ENCODE measurements around the gene BMPR1B. TPM values are rescaled to one million over a fixed set of nuclear protein-coding genes. Genes with fewer than 3 reads are reported as not detected.

Gene BMPR1B
- total RNA-seq, 1 donor, result 13.5 TPM

DNA sequence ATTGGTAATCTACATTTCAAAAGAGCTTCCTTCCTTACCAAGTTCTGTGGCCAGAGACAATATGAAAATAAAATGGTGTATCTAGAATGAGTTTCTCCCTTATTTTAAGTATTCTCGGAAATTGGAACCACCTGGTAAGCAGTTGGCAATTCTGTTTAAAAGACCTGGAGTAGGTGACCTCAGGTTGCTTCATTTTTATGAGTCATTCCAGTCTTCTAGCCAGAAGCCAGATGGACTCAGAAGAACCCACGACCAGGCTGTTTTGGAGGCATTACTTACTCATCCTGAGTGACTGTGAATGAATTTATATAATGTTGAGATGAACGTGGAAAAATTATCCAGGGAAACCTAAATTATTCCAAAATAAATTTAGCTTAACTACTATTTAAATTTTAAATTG is 9.1 kb downstream of the BMPR1B start:
- peak; percentile 51 for DNase-seq (ENCODE audit: low read depth)
- H3K4me3 ChIP-seq (ENCODE audit: low read depth, low read length), result no peak overlapping the region
- TF ChIP-seq, protein P1, sequence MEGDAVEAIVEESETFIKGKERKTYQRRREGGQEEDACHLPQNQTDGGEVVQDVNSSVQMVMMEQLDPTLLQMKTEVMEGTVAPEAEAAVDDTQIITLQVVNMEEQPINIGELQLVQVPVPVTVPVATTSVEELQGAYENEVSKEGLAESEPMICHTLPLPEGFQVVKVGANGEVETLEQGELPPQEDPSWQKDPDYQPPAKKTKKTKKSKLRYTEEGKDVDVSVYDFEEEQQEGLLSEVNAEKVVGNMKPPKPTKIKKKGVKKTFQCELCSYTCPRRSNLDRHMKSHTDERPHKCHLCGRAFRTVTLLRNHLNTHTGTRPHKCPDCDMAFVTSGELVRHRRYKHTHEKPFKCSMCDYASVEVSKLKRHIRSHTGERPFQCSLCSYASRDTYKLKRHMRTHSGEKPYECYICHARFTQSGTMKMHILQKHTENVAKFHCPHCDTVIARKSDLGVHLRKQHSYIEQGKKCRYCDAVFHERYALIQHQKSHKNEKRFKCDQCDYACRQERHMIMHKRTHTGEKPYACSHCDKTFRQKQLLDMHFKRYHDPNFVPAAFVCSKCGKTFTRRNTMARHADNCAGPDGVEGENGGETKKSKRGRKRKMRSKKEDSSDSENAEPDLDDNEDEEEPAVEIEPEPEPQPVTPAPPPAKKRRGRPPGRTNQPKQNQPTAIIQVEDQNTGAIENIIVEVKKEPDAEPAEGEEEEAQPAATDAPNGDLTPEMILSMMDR (IDR thresholded peaks at IDR 0.05; ENCODE audit: insufficient read depth, low read length), result no peak

DNA sequence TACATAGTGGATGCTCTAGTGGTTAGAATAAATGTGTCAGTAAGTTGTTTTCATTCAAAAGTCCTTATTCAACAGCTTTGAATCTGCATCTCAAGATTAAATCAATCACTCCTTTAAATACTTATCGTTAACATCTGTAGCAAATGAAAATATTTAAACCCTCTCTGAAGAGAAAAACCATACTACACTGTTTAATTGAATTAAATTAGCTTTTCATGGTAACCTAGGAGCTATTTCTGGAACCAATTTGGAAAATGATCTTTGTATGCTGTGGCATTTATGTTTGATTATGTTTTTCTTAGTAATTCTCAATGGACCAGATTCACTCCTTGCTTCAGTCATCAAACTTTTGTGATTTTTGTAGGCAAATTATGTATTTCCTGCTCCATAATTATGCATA is 9.7 kb downstream of the BMPR1B start:
- TF ChIP-seq, protein P1 (IDR thresholded peaks at IDR 0.05; ENCODE audit: insufficient read depth, low read length), result no peak
- DNase-seq (ENCODE audit: low read depth), result no peak
- no peak overlapping the region for H3K4me3 ChIP-seq (ENCODE audit: low read depth, low read length)

DNA sequence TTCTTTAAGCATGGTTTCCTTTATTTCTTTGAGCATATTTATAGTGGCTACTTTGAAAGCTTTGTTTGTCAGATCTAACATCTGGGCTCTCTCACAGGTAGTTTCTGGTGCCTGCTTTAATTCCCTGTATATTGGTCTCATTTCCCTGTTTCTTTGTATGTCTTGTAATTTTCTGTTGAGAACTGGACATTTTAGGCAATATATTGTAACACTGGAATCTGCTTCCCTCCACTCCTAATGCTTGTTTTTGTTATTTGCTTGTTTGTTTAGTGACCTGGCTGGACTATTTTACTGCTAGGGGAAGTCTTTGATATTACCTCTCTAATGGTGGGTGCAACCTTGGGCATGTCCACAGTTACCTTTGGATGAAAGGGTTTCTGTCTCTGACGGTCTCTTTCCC is 25.0 kb downstream of the BMPR1B start:
- no peak overlapping the region for H3K4me3 ChIP-seq (ENCODE audit: low read depth, low read length)
- no peak for DNase-seq (ENCODE audit: low read depth)
- TF ChIP-seq, protein P1 (IDR thresholded peaks at IDR 0.05; ENCODE audit: insufficient read depth, low read length), result no peak

DNA sequence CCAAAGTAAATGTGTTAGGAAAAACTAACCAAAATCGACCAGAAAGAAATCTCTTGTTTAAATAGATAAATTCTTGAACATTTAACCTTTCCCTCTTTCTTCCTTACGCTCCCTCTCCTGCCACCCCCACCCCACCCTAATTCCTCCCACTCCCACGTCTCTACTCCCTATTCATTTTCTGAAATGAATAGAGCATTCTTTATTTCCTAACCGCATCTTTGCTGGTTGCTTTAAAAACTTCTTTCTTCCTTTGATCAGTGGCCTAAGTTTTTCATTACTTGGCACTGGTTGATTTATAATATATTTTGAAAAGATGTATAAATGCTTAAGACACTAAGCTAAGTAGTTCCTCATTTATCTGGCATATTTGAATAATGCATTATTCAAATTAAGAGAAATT is 33.9 kb downstream of the BMPR1B start:
- no peak for DNase-seq (ENCODE audit: low read depth)
- TF ChIP-seq, protein P1 (IDR thresholded peaks at IDR 0.05; ENCODE audit: insufficient read depth, low read length), result no peak
- H3K4me3 ChIP-seq (ENCODE audit: low read depth, low read length), result no peak overlapping the region

DNA sequence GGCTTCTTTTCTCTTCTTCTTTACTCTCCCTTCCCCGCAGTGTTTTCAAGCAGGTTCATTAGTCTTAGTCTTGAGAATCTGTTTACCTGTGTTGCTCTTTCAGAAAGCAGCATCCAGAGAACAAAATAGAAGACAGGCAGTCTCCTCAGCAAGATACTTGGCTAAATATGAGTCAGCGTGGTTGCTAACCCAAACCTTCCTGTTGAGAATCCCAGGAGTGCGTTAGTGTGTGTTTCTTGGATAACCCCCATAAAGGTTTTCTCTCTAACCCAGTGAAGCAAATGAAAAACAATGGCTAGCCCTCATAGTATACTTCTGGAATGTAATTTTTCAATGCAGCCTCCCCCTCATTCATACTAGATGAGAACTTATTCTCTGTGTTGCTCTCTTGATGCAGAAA is 41.1 kb downstream of the BMPR1B start:
- H3K4me3 ChIP-seq (ENCODE audit: low read depth, low read length), result no peak overlapping the region
- DNase-seq (ENCODE audit: low read depth), result peak; percentile 68
- TF ChIP-seq, protein P1 (IDR thresholded peaks at IDR 0.05; ENCODE audit: insufficient read depth, low read length), result no peak

DNA sequence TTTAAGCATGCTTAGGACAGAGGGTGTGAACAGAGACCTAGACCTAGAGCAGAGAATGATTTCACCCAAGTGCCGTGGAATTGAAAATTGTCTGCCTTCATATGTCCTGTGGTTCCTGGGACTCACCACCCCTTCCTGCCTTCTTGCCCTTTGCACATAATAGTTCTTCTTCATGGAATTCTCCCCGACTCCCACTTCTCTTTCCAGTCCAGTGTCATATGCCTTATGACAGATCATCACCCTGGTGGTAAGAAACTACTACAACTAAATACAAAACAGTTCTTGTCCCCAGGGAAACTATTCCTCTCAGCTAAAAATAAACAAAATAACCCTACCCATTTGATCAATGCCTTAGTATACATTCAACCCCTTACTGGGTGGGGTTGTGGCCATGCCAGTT is 43.3 kb downstream of the BMPR1B start:
- no peak for DNase-seq (ENCODE audit: low read depth)
- TF ChIP-seq, protein P1 (IDR thresholded peaks at IDR 0.05; ENCODE audit: insufficient read depth, low read length), result no peak
- no peak overlapping the region for H3K4me3 ChIP-seq (ENCODE audit: low read depth, low read length)

DNA sequence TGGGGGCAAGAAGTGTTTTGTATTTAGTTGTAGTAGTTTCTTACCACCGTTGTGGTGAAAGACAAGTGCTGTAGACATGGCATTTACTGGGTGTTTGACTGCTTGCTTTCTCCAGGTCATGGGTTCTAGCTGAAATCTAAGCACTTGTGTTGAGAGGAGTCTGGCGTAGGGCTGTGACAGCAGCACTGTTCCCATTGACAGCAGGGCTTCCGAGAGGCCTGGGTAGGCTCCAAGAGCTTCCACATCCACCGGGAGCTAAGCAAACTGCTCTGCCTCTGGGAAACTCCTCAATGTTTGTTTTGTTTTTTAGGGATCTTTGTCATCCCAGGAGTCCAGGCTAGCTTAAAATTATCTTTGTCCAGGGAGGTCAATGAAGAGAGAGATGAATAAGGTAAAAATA is 44.3 kb downstream of the BMPR1B start:
- no peak overlapping the region for H3K4me3 ChIP-seq (ENCODE audit: low read depth, low read length)
- no peak for DNase-seq (ENCODE audit: low read depth)
- TF ChIP-seq, protein P1 (IDR thresholded peaks at IDR 0.05; ENCODE audit: insufficient read depth, low read length), result no peak
